Neural progenitor cell (in vitro differentiated cells): Measurements from ENCODE around the gene RASGRF1. TPM values are rescaled to one million over a fixed set of nuclear protein-coding genes. Genes with fewer than 3 reads are reported as not detected.

ENCODE experiments used
- DNase-seq: peaks from one replicate; pipeline ENCODE4 v3.0.0-alpha.2; 2016; ENCODE audit warnings: low spot score
- H2AFZ ChIP-seq: fragments of 200-600 bp; sonication (generic); replicated peaks from 2 replicates; pipeline ENCODE4 v1.6.1; 2016; ENCODE audit warnings: antibody characterized with exemption
- H3F3A ChIP-seq: fragments of 200-600 bp; sonication (generic); 2 replicates; pipeline ENCODE4 v1.6.1; 2016; ENCODE audit warnings: antibody characterized with exemption, low read depth
- H3K27ac ChIP-seq: fragments of 200-600 bp; sonication (generic); 2 replicates; pipeline ENCODE4 v1.5.1; 2016; ENCODE audit warnings: mild to moderate bottlenecking
- H3K27me3 ChIP-seq: fragments of 200-600 bp; sonication (generic); 2 replicates; pipeline ENCODE4 v1.6.1; 2016; ENCODE audit warnings: mild to moderate bottlenecking, moderate library complexity
- H3K36me3 ChIP-seq: fragments of 200-600 bp; sonication (generic); 2 replicates; pipeline ENCODE4 v1.5.1; 2016
- H3K4me1 ChIP-seq: fragments of 200-600 bp; sonication (generic); 2 replicates; pipeline ENCODE4 v1.6.1; 2016; ENCODE audit warnings: mixed run types
- H3K4me2 ChIP-seq: fragments of 200-600 bp; sonication (generic); 2 replicates; pipeline ENCODE4 v1.6.1; 2016
- H3K4me3 ChIP-seq: fragments of 200-600 bp; sonication (generic); 2 replicates; pipeline ENCODE4 v1.5.1; 2016
- H3K79me2 ChIP-seq: fragments of 200-600 bp; sonication (generic); 2 replicates; pipeline ENCODE4 v1.6.1; 2016; ENCODE audit warnings: low read depth
- H3K9ac ChIP-seq: fragments of 200-600 bp; sonication (generic); 2 replicates; pipeline ENCODE4 v1.6.1; 2016
- H3K9me3 ChIP-seq: fragments of 200-600 bp; sonication (generic); 2 replicates; pipeline ENCODE4 v1.5.1; 2016; ENCODE audit warnings: low read depth
- H4K20me1 ChIP-seq: fragments of 200-600 bp; sonication (generic); 2 replicates; pipeline ENCODE4 v1.6.1; 2016; ENCODE audit warnings: low read depth
- H3K27ac Mint-ChIP-seq: 3 replicates; pipeline ENCODE4 v1.8.0; 2021; ENCODE audit warnings: mixed read lengths
- H3K27me3 Mint-ChIP-seq: 2 replicates; pipeline ENCODE4 v1.8.0; 2022; ENCODE audit warnings: low read depth, mild to moderate bottlenecking, inconsistent platforms, moderate library complexity, mixed read lengths; ENCODE audit not compliant: insufficient read depth
- H3K36me3 Mint-ChIP-seq: 3 replicates; pipeline ENCODE4 v1.8.0; 2021; ENCODE audit warnings: mixed read lengths
- H3K4me1 Mint-ChIP-seq: 3 replicates; pipeline ENCODE4 v1.8.0; 2021; ENCODE audit warnings: mixed read lengths
- H3K4me3 Mint-ChIP-seq: 3 replicates; pipeline ENCODE4 v1.8.0; 2021; ENCODE audit warnings: mild to moderate bottlenecking, moderate library complexity, mixed read lengths
- H3K9me3 Mint-ChIP-seq: 3 replicates; pipeline ENCODE4 v1.8.0; 2020; ENCODE audit warnings: mixed read lengths
- EZH2 ChIP-seq: fragments of 200-600 bp; sonication (generic); IDR thresholded peaks from 2 replicates; pipeline ENCODE4 v1.6.1; 2017; ENCODE audit warnings: antibody characterized with exemption, mild to moderate bottlenecking, moderate library complexity
- EZH2phosphoT487 ChIP-seq: fragments of 200-600 bp; sonication (generic); IDR thresholded peaks from 2 replicates; pipeline ENCODE4 v1.6.1; 2017; ENCODE audit warnings: antibody characterized with exemption
- total RNA-seq: library from RNA; depleted of rRNA; stranded (reverse); fragments of >200 nt; gene quantifications from 2 replicates; pipeline ENCODE4 v1.2.3, GENCODE V29; 2015; ENCODE audit warnings: low replicate concordance
- TF ChIP-seq, protein P1 (sequence below): fragments of 200-600 bp; sonication (generic); IDR thresholded peaks from 2 replicates; pipeline ENCODE4 v1.5.1; 2017; ENCODE audit warnings: antibody characterized with exemption, mild to moderate bottlenecking

RASGRF1 gene
- total RNA-seq, 1 donor from 2014 or later: 0.22 TPM

DNA sequence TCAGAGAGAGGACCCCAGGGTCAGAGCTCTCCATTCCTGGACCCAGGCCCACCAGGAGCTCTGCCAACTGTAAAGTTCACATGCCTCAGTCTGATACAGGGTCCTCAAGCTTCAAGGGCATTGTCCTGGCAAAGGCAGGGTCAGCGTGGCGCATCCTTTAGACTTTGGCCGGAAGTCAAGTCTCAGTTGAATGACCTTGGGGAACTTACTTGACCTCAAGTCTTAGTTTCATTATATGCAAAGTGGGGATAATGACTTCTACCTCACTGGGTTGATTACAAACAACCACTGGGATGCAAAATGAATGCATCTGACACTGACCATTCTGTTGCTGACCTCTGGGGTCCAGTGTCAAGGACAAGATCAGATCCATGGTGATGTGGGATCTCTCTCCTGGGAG lies 75.2 kb downstream of the RASGRF1 start:
- TF ChIP-seq EZH2phosphoT487 (no peak), EZH2 (no peak)
- TF ChIP-seq, protein P1, sequence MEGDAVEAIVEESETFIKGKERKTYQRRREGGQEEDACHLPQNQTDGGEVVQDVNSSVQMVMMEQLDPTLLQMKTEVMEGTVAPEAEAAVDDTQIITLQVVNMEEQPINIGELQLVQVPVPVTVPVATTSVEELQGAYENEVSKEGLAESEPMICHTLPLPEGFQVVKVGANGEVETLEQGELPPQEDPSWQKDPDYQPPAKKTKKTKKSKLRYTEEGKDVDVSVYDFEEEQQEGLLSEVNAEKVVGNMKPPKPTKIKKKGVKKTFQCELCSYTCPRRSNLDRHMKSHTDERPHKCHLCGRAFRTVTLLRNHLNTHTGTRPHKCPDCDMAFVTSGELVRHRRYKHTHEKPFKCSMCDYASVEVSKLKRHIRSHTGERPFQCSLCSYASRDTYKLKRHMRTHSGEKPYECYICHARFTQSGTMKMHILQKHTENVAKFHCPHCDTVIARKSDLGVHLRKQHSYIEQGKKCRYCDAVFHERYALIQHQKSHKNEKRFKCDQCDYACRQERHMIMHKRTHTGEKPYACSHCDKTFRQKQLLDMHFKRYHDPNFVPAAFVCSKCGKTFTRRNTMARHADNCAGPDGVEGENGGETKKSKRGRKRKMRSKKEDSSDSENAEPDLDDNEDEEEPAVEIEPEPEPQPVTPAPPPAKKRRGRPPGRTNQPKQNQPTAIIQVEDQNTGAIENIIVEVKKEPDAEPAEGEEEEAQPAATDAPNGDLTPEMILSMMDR: no peak
- no peak overlapping the region for H3K4me2 ChIP-seq
- Mint-ChIP-seq H3K27ac (no peak overlapping the region), H3K9me3 (no peaks in the 10 kb centered on the region), H3K4me3 (no peak overlapping the region), H3K27me3 (peaks cover 12% of the 10 kb centered on the region), H3K36me3 (no peaks in the 10 kb centered on the region), H3K4me1 (no peaks in the 10 kb centered on the region)
- no peaks in the 10 kb centered on the region for H3K79me2 ChIP-seq
- no peaks in the 10 kb centered on the region for H3K4me1 ChIP-seq
- no peak overlapping the region for H2AFZ ChIP-seq
- no peak overlapping the region for H3K9ac ChIP-seq
- H3K4me3 ChIP-seq: no peak overlapping the region
- DNase-seq: no peak
- no peaks in the 10 kb centered on the region for H3K9me3 ChIP-seq
- no peaks in the 10 kb centered on the region for H3K36me3 ChIP-seq
- H3K27me3 ChIP-seq: no peaks in the 10 kb centered on the region
- H3F3A ChIP-seq: no peaks in the 10 kb centered on the region
- no peak overlapping the region for H3K27ac ChIP-seq
- H4K20me1 ChIP-seq: no peaks in the 10 kb centered on the region

DNA sequence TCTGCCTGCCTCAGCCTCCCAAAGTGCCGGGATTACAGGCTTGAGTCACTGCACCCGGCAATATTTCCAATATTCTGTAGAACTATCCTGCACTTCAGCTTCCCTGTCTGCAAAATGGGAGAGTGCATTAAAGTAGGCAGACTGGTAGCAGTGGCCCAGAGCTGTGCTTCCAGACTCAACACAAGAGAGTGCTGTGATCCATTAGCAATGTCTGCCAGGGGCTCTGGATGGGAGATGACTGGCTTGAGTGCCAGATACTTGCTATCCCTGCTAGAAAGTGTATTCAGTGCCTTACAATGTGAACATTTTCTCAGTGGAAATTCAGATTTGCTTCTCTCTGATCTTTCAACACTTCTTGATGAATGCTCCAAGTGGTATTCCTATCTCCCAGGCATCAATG lies 80.3 kb downstream of the RASGRF1 start:
- TF ChIP-seq EZH2 (no peak), EZH2phosphoT487 (no peak)
- TF ChIP-seq, protein P1: no peak

DNA sequence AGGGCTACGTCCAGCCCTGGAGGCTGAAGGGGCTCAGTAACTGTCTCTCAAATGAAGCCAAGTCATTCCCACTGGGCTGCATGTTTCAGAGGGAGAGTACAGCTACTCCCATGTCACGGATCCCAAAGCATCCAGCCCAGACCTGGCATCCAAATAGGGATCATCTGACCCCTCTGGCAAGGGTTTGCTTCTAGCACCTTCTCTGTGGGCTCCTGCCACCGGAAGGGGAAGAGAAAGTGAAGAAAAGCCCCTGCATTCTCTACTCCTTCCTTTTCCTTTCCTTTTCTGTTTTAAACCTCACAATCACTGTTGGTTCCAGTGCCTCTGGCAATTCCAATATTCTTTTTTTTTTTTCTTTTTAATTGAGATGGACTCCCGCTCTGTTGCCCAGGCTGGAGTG lies 81.2 kb downstream of the RASGRF1 start:
- Mint-ChIP-seq H3K27ac (no peak overlapping the region), H3K4me3 (no peak overlapping the region)

More for the DNA sequence above, 80.3 kb downstream of the RASGRF1 start:
- no peak overlapping the region for H3K4me3 ChIP-seq
- no peak overlapping the region for H3K9ac ChIP-seq
- H3K36me3 ChIP-seq: no peaks in the 10 kb centered on the region
- H3K36me3 Mint-ChIP-seq: no peaks in the 10 kb centered on the region
- H3K27me3 Mint-ChIP-seq: peaks cover 12% of the 10 kb centered on the region
- peaks cover 12% of the 10 kb centered on the region for H3K4me1 Mint-ChIP-seq
- no peak for DNase-seq
- no peaks in the 10 kb centered on the region for H3K9me3 Mint-ChIP-seq
- H4K20me1 ChIP-seq: no peaks in the 10 kb centered on the region
- no peak overlapping the region for H3K27ac Mint-ChIP-seq
- H2AFZ ChIP-seq: no peak overlapping the region
- no peaks in the 10 kb centered on the region for H3K27me3 ChIP-seq
- no peak overlapping the region for H3K27ac ChIP-seq
- H3K9me3 ChIP-seq: no peaks in the 10 kb centered on the region
- no peak overlapping the region for H3K4me2 ChIP-seq
- no peaks in the 10 kb centered on the region for H3F3A ChIP-seq
- no peaks in the 10 kb centered on the region for H3K4me1 ChIP-seq
- H3K79me2 ChIP-seq: no peaks in the 10 kb centered on the region
- no peak overlapping the region for H3K4me3 Mint-ChIP-seq

More for the DNA sequence above, 81.2 kb downstream of the RASGRF1 start:
- no peak overlapping the region for H3K4me3 ChIP-seq
- H3F3A ChIP-seq: no peaks in the 10 kb centered on the region
- H3K9ac ChIP-seq: no peak overlapping the region
- TF ChIP-seq EZH2phosphoT487 (no peak), EZH2 (no peak)
- TF ChIP-seq, protein P1: no peak
- H3K9me3 ChIP-seq: no peaks in the 10 kb centered on the region
- no peak for DNase-seq
- H3K4me1 ChIP-seq: no peaks in the 10 kb centered on the region
- H3K4me1 Mint-ChIP-seq: peaks cover 20% of the 10 kb centered on the region
- H4K20me1 ChIP-seq: no peaks in the 10 kb centered on the region
- H3K27me3 Mint-ChIP-seq: peaks cover 12% of the 10 kb centered on the region
- no peak overlapping the region for H3K4me2 ChIP-seq
- H3K79me2 ChIP-seq: no peaks in the 10 kb centered on the region
- no peaks in the 10 kb centered on the region for H3K36me3 ChIP-seq
- no peaks in the 10 kb centered on the region for H3K36me3 Mint-ChIP-seq
- no peaks in the 10 kb centered on the region for H3K9me3 Mint-ChIP-seq
- H3K27ac ChIP-seq: no peak overlapping the region
- no peaks in the 10 kb centered on the region for H3K27me3 ChIP-seq
- peak overlapping the region; percentile 72 for H2AFZ ChIP-seq
